ENCODE results near the gene PLBD2. TPM values are rescaled to one million over a fixed set of nuclear protein-coding genes. Genes with fewer than 3 reads are reported as not detected.

The PLBD2 gene
- total and polyA plus RNA-seq, 9 of the 15 experiments (the other 6 are each of a cell fraction or from before 2014, with no cell fraction given), result 2.4 to 37.4 (median 6.0) TPM

DNA sequence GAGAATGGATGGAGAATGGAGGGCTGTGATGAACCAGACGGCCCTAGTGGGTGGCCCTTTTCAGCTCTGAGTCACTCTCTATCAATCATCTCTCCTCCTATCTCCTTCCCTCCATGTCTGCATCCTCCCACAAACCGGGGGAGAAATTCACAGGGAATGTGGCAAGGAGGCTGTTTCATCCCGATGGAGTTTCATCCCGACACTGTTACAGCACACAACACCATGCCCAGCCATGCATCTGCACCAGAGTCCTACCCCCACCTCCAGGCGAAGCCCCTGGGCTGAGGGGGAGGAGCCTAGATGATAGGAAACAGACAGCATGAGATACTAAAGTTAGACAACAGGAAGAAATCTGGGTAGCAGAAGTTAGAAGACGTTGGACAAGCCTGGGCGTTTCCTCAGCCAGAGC lies 44.3 kb upstream of the PLBD2 start (continued):
- no peak for TF ChIP-seq ZNF280B (CRISPR knock-in tag; IDR thresholded peaks at IDR 0.05)
- no peak for TF ChIP-seq NRF1 (conservative IDR thresholded peaks at IDR 0.05 in 1 of 2, IDR thresholded peaks at IDR 0.05 in 1 of 2)
- TF ChIP-seq, protein P1, sequence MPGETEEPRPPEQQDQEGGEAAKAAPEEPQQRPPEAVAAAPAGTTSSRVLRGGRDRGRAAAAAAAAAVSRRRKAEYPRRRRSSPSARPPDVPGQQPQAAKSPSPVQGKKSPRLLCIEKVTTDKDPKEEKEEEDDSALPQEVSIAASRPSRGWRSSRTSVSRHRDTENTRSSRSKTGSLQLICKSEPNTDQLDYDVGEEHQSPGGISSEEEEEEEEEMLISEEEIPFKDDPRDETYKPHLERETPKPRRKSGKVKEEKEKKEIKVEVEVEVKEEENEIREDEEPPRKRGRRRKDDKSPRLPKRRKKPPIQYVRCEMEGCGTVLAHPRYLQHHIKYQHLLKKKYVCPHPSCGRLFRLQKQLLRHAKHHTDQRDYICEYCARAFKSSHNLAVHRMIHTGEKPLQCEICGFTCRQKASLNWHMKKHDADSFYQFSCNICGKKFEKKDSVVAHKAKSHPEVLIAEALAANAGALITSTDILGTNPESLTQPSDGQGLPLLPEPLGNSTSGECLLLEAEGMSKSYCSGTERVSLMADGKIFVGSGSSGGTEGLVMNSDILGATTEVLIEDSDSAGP (CRISPR knock-in tag; IDR thresholded peaks at IDR 0.05), result no peak
- TF ChIP-seq PYGO2 (tag; IDR thresholded peaks at IDR 0.05), result no peak
- no peak for TF ChIP-seq RBM15 (IDR thresholded peaks at IDR 0.05; ENCODE audit: insufficient read depth, low read length)
- TF ChIP-seq, protein P2, sequence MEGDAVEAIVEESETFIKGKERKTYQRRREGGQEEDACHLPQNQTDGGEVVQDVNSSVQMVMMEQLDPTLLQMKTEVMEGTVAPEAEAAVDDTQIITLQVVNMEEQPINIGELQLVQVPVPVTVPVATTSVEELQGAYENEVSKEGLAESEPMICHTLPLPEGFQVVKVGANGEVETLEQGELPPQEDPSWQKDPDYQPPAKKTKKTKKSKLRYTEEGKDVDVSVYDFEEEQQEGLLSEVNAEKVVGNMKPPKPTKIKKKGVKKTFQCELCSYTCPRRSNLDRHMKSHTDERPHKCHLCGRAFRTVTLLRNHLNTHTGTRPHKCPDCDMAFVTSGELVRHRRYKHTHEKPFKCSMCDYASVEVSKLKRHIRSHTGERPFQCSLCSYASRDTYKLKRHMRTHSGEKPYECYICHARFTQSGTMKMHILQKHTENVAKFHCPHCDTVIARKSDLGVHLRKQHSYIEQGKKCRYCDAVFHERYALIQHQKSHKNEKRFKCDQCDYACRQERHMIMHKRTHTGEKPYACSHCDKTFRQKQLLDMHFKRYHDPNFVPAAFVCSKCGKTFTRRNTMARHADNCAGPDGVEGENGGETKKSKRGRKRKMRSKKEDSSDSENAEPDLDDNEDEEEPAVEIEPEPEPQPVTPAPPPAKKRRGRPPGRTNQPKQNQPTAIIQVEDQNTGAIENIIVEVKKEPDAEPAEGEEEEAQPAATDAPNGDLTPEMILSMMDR (IDR thresholded peaks at IDR 0.05 in 2 of 3, conservative IDR thresholded peaks at IDR 0.05 in 1 of 3; ENCODE audit: insufficient read depth in 2 of 3, low read depth in 1 of 3, low read length in 3 of 3), result no peak
- peak; percentile 91 for TF ChIP-seq JUND (IDR thresholded peaks at IDR 0.05; ENCODE audit: borderline replicate concordance, low read depth, low read length)
- peak; percentile 80; the same call in 2 of the 3 replicates for TF ChIP-seq JUND (tag; IDR thresholded peaks at IDR 0.05; ENCODE audit: borderline replicate concordance, low read depth, low read length)
- no peak for TF ChIP-seq SMARCC2 (IDR thresholded peaks at IDR 0.05; ENCODE audit: low read depth)
- TF ChIP-seq E2F3 (CRISPR knock-in tag; IDR thresholded peaks at IDR 0.05), result no peak

Measured in K562 (cell line).